ENCODE data around the gene ADH4.
"Not testable (repeated sequence)": the region's sequence is repeated elsewhere in the genome, so short reads cannot be mapped to it uniquely, and the experiment has no call there.

ADH4 gene

DNA sequence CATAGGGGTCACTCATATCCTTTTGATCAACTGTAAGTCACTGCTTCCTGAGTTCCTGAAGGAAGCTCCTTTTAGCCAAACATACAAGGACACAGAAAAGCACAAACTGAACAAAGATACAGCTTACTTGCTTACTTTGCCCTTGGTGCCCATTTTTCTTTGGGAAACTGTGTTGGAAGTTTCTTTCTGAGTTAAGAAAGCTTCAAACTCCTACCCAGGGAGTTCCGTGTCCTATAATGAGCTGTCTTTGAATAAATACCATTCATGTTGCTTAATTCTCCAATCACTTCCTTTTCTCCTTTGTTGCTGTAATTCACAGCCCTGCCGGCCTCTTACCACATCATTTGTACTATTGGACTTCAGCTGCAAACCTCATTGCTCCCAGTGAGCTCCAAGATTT lies at the start of gene ADH4:
TSS of gene ADH4 (minus strand) at position 228 of the 400 bp plus-strand sequence. CDS start at position 153, 75 bp downstream.
- TF ChIP-seq EZH2 (optimal IDR thresholded peaks at IDR 0.05; ENCODE audit: low read depth, low read length): no peak
- TF ChIP-seq, protein P1, sequence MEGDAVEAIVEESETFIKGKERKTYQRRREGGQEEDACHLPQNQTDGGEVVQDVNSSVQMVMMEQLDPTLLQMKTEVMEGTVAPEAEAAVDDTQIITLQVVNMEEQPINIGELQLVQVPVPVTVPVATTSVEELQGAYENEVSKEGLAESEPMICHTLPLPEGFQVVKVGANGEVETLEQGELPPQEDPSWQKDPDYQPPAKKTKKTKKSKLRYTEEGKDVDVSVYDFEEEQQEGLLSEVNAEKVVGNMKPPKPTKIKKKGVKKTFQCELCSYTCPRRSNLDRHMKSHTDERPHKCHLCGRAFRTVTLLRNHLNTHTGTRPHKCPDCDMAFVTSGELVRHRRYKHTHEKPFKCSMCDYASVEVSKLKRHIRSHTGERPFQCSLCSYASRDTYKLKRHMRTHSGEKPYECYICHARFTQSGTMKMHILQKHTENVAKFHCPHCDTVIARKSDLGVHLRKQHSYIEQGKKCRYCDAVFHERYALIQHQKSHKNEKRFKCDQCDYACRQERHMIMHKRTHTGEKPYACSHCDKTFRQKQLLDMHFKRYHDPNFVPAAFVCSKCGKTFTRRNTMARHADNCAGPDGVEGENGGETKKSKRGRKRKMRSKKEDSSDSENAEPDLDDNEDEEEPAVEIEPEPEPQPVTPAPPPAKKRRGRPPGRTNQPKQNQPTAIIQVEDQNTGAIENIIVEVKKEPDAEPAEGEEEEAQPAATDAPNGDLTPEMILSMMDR (IDR thresholded peaks at IDR 0.05; ENCODE audit: low read length): no peak
- TF ChIP-seq EZH2phosphoT487 (IDR thresholded peaks at IDR 0.05; ENCODE audit: low read length): no peak
- Histone ChIP-seq H3K9me2 (replicated peaks; ENCODE audit: insufficient read depth, low read length) (no peaks in the 10 kb centered on the region), H3K9ac (ENCODE audit: low read length) (no peak within 1 kb of the TSS), H3K4me2 (ENCODE audit: low read depth, low read length) (no peak within 1 kb of the TSS), H4K20me1 (ENCODE audit: insufficient read depth, low read length) (no peaks in the 10 kb centered on the region), H3K36me3 (replicated peaks; ENCODE audit: insufficient read depth, low read length) (no peaks in the 10 kb centered on the region), H3K9me3 (replicated peaks; ENCODE audit: insufficient read depth, low read length) (no peaks in the 10 kb centered on the region), H3K27ac (ENCODE audit: low read length) (no peak within 1 kb of the TSS), H3K4me1 (ENCODE audit: low read length) (no peaks in the 10 kb centered on the region), H3K4me3 (ENCODE audit: low read length) (no peak within 1 kb of the TSS), H3K79me2 (ENCODE audit: low read length) (no peaks in the 10 kb centered on the region), H3F3A (ENCODE audit: insufficient read depth, low read length) (no peaks in the 10 kb centered on the region), H3K27me3 (replicated peaks; ENCODE audit: insufficient read depth, low read length) (no peaks in the 10 kb centered on the region), H2AFZ (ENCODE audit: low read length) (no peak within 1 kb of the TSS)
- no peak for DNase-seq

DNA sequence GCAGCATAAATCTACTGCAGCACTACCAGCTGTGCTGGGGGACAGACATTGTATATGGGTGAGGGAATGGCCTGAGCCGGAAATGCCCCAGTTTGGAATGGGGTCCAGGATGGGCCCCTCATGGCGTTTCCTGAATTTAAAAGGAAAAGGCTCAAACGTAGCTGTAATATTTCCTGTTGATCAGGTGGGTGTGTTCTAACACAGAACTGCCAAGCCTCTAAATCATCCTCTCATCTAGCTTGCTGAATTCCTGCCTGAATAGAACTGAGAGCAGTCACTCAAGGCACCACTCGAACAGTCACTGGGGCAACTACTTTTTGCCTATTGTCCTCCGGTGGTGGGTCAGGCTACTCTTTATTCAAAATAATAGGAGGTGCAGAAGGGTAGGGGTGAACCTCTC lies 46.2 kb upstream of the ADH4 start:
- no peaks in the 10 kb centered on the region for H3K79me2 ChIP-seq (ENCODE audit: low read length)
- no peaks in the 10 kb centered on the region for H4K20me1 ChIP-seq (ENCODE audit: insufficient read depth, low read length)
- no peaks in the 10 kb centered on the region for H3K36me3 ChIP-seq (replicated peaks; ENCODE audit: insufficient read depth, low read length)
- no peak overlapping the region for H3K27ac ChIP-seq (ENCODE audit: low read length)
- no peaks in the 10 kb centered on the region for H3F3A ChIP-seq (ENCODE audit: insufficient read depth, low read length)
- H3K4me1 ChIP-seq (ENCODE audit: low read length): no peaks in the 10 kb centered on the region
- H3K4me2 ChIP-seq (ENCODE audit: low read depth, low read length): no peak overlapping the region
- no peak overlapping the region for H3K4me3 ChIP-seq (ENCODE audit: low read length)
- H3K9me3 ChIP-seq (replicated peaks; ENCODE audit: insufficient read depth, low read length): no peaks in the 10 kb centered on the region
- H3K9me2 ChIP-seq (replicated peaks; ENCODE audit: insufficient read depth, low read length): no peaks in the 10 kb centered on the region
- no peaks in the 10 kb centered on the region for H3K27me3 ChIP-seq (replicated peaks; ENCODE audit: insufficient read depth, low read length)
- H3K9ac ChIP-seq (ENCODE audit: low read length): no peak overlapping the region
- no peak for TF ChIP-seq EZH2phosphoT487 (IDR thresholded peaks at IDR 0.05; ENCODE audit: low read length)
- TF ChIP-seq, protein P1 (IDR thresholded peaks at IDR 0.05; ENCODE audit: low read length): no peak
- TF ChIP-seq EZH2 (optimal IDR thresholded peaks at IDR 0.05; ENCODE audit: low read depth, low read length): no peak
- no peak for DNase-seq
- no peak overlapping the region for H2AFZ ChIP-seq (ENCODE audit: low read length)

DNA sequence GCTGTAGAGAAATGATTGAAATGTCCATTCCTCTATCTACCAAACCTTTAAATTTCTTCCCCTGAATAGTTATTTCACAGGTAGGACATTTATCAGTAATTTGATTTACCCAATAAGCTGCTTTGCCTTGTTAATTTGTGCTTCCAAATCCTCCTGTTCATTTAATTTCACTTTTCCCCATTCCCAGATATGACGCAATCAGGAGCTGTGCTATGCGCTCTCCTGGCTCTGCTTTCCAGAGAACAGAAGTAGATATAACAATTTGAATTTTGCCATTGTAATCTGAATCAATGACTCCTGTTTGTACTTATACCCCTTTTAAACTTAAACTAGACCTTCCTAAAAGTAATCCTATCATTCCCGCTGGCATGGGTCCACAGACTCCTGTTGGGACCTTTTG lies 45.8 kb upstream of the ADH4 start:
- H2AFZ ChIP-seq (ENCODE audit: low read length); H3K27ac ChIP-seq (ENCODE audit: low read length); H3K27me3 ChIP-seq (replicated peaks; ENCODE audit: insufficient read depth, low read length); H3K4me2 ChIP-seq (ENCODE audit: low read depth, low read length); H3K9me3 ChIP-seq (replicated peaks; ENCODE audit: insufficient read depth, low read length); H3K36me3 ChIP-seq (replicated peaks; ENCODE audit: insufficient read depth, low read length); H3K79me2 ChIP-seq (ENCODE audit: low read length); H3K4me3 ChIP-seq (ENCODE audit: low read length); H3F3A ChIP-seq (ENCODE audit: insufficient read depth, low read length); H3K9me2 ChIP-seq (replicated peaks; ENCODE audit: insufficient read depth, low read length); H3K9ac ChIP-seq (ENCODE audit: low read length); H4K20me1 ChIP-seq (ENCODE audit: insufficient read depth, low read length); H3K4me1 ChIP-seq (ENCODE audit: low read length); DNase-seq: not testable (repeated sequence)

DNA sequence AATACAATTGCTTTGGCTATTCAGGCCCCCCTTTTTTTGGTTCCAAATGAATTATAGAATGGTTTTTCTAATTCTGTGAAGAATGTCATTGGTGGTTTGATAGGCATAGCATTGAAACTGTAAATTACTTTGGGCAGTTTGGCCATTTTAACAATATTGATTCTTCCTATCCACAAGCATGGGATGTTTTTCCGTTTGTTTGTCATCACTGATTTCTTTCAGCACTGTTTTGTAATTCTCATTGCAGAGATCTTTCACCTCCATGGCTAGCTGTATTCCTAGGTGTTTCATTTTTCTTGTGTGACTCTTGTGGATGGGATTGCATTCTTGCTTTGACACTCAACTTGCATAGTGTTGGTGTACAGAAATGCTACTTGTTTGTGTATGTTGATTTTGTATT lies 41.9 kb upstream of the ADH4 start:
- DNase-seq: no peak
- H3K9ac ChIP-seq (ENCODE audit: low read length): no peak overlapping the region
- no peaks in the 10 kb centered on the region for H3K9me3 ChIP-seq (replicated peaks; ENCODE audit: insufficient read depth, low read length)
- TF ChIP-seq EZH2 (optimal IDR thresholded peaks at IDR 0.05; ENCODE audit: low read depth, low read length): no peak
- TF ChIP-seq EZH2phosphoT487 (IDR thresholded peaks at IDR 0.05; ENCODE audit: low read length): no peak
- TF ChIP-seq, protein P1 (IDR thresholded peaks at IDR 0.05; ENCODE audit: low read length): no peak
- no peaks in the 10 kb centered on the region for H3K79me2 ChIP-seq (ENCODE audit: low read length)
- H3K4me1 ChIP-seq (ENCODE audit: low read length): no peaks in the 10 kb centered on the region
- no peaks in the 10 kb centered on the region for H3K36me3 ChIP-seq (replicated peaks; ENCODE audit: insufficient read depth, low read length)
- no peaks in the 10 kb centered on the region for H3K9me2 ChIP-seq (replicated peaks; ENCODE audit: insufficient read depth, low read length)
- no peaks in the 10 kb centered on the region for H3F3A ChIP-seq (ENCODE audit: insufficient read depth, low read length)
- no peak overlapping the region for H3K27ac ChIP-seq (ENCODE audit: low read length)
- no peak overlapping the region for H3K4me2 ChIP-seq (ENCODE audit: low read depth, low read length)
- H4K20me1 ChIP-seq (ENCODE audit: insufficient read depth, low read length): no peaks in the 10 kb centered on the region
- no peak overlapping the region for H3K4me3 ChIP-seq (ENCODE audit: low read length)
- no peaks in the 10 kb centered on the region for H3K27me3 ChIP-seq (replicated peaks; ENCODE audit: insufficient read depth, low read length)
- no peak overlapping the region for H2AFZ ChIP-seq (ENCODE audit: low read length)

Data from MM.1S (cell line).